HTERT RPE-1 (cell line): Measurements from ENCODE around the gene CACNA1A.
"Not testable (repeated sequence)": the region's sequence is repeated elsewhere in the genome, so short reads cannot be mapped to it uniquely, and the experiment has no call there.

Experiments used
- in situ Hi-C: fragments of 300-500 bp; cut with MboI; formaldehyde crosslinking; loops from 4 replicates; pipeline ENCODE4 v1.14.3; 2020; ENCODE audit warnings: low sequenced_read_pairs

The CACNA1A gene

GRCh38 chr19:13427273-13428051 lies 78.8 kb downstream of the CACNA1A start:
- in situ Hi-C loops = no loop called here

GRCh38 chr19:13425875-13426274 lies 80.4 kb downstream of the CACNA1A start:
- in situ Hi-C loops = not testable (repeated sequence)

- in situ Hi-C loops = no loop called here
Observed at GRCh38 chr19:13425151-13425550, 81.1 kb downstream of the CACNA1A start.

GRCh38 chr19:13420780-13421179 lies 85.5 kb downstream of the CACNA1A start:
- in situ Hi-C loops = no loop called here

- in situ Hi-C loops = no loop called here
Observed at GRCh38 chr19:13417054-13417453, 89.2 kb downstream of the CACNA1A start.

GRCh38 chr19:13411899-13412298 lies 94.4 kb downstream of the CACNA1A start:
- in situ Hi-C loops = no loop called here

- in situ Hi-C loops = no loop called here
Observed at GRCh38 chr19:13410946-13411345, 95.3 kb downstream of the CACNA1A start.

- in situ Hi-C loops = no loop called here
Observed at GRCh38 chr19:13408889-13409518, 97.3 kb downstream of the CACNA1A start.

GRCh38 chr19:13404236-13404635 lies 102.0 kb downstream of the CACNA1A start:
- in situ Hi-C loops = no loop called here

- in situ Hi-C loops = no loop called here
Observed at GRCh38 chr19:13401388-13401787, 104.9 kb downstream of the CACNA1A start.

GRCh38 chr19:13400296-13400695 lies 106.0 kb downstream of the CACNA1A start:
- in situ Hi-C loops = no loop called here

- in situ Hi-C loops = no loop called here
Observed at GRCh38 chr19:13399746-13400145, 106.5 kb downstream of the CACNA1A start.

- in situ Hi-C loops = no loop called here
Observed at GRCh38 chr19:13398780-13399726, 107.2 kb downstream of the CACNA1A start.

GRCh38 chr19:13398182-13398581 lies 108.1 kb downstream of the CACNA1A start:
- in situ Hi-C loops = no loop called here

- in situ Hi-C loops = no loop called here
Observed at GRCh38 chr19:13396250-13397080, 109.8 kb downstream of the CACNA1A start.

- in situ Hi-C loops = no loop called here
Observed at GRCh38 chr19:13382633-13382938, 123.7 kb downstream of the CACNA1A start.

GRCh38 chr19:13381827-13382632 lies 124.2 kb downstream of the CACNA1A start:
- in situ Hi-C loops = no loop called here

GRCh38 chr19:13376537-13376936 lies 129.7 kb downstream of the CACNA1A start:
- in situ Hi-C loops = no loop called here

GRCh38 chr19:13373599-13373998 lies 132.7 kb downstream of the CACNA1A start:
- in situ Hi-C loops = no loop called here

- in situ Hi-C loops = no loop called here
Observed at GRCh38 chr19:13370948-13371347, 135.3 kb downstream of the CACNA1A start.
